GM12864 (cell line): ENCODE measurements around the gene HTT.

Source experiments
- DNase-seq: peaks from one replicate; pipeline ENCODE4 v3.0.0-alpha.2; 2011; ENCODE audit warnings: low read depth
- H3K4me3 ChIP-seq: 2 replicates; pipeline ENCODE4 v1.5.1; 2011; ENCODE audit warnings: mild to moderate bottlenecking, low read depth, low read length, control low read depth
- TF ChIP-seq, protein P1 (sequence below): IDR thresholded peaks from 2 replicates; pipeline ENCODE4 v1.5.1; 2011; ENCODE audit warnings: low read depth, mild to moderate bottlenecking, moderate library complexity, low read length, control low read depth, inconsistent platforms; ENCODE audit errors: missing control alignments

HTT gene

DNA sequence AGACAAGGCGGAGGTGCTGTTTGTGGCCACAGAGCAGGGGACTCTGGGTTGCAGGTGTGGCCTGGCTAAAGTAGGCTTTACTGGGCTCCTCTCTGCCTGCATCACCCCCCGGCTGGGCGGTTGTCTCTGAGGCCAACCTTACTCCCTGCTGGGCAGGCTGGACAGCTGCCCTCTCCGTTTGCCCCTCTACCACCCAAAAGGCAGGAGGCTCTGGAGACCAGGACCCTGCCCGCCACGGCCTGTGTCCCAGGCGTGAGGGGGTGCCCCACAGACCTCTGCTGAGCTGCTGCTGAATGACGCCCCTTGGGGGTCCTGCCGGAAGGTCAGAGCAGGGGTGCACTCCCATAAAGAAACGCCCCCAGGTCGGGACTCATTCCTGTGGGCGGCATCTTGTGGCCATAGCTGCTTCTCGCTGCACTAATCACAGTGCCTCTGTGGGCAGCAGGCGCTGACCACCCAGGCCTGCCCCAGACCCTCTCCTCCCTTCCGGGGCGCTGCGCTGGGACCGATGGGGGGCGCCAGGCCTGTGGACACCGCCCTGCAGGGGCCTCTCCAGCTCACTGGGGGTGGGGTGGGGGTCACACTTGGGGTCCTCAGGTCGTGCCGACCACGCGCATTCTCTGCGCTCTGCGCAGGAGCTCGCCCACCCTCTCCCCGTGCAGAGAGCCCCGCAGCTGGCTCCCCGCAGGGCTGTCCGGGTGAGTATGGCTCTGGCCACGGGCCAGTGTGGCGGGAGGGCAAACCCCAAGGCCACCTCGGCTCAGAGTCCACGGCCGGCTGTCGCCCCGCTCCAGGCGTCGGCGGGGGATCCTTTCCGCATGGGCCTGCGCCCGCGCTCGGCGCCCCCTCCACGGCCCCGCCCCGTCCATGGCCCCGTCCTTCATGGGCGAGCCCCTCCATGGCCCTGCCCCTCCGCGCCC is 1.1 kb upstream of the HTT start:
- TF ChIP-seq, protein P1, sequence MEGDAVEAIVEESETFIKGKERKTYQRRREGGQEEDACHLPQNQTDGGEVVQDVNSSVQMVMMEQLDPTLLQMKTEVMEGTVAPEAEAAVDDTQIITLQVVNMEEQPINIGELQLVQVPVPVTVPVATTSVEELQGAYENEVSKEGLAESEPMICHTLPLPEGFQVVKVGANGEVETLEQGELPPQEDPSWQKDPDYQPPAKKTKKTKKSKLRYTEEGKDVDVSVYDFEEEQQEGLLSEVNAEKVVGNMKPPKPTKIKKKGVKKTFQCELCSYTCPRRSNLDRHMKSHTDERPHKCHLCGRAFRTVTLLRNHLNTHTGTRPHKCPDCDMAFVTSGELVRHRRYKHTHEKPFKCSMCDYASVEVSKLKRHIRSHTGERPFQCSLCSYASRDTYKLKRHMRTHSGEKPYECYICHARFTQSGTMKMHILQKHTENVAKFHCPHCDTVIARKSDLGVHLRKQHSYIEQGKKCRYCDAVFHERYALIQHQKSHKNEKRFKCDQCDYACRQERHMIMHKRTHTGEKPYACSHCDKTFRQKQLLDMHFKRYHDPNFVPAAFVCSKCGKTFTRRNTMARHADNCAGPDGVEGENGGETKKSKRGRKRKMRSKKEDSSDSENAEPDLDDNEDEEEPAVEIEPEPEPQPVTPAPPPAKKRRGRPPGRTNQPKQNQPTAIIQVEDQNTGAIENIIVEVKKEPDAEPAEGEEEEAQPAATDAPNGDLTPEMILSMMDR = peak; percentile 26
- DNase-seq = no peak
- H3K4me3 ChIP-seq = peak overlapping the region; percentile 74

DNA sequence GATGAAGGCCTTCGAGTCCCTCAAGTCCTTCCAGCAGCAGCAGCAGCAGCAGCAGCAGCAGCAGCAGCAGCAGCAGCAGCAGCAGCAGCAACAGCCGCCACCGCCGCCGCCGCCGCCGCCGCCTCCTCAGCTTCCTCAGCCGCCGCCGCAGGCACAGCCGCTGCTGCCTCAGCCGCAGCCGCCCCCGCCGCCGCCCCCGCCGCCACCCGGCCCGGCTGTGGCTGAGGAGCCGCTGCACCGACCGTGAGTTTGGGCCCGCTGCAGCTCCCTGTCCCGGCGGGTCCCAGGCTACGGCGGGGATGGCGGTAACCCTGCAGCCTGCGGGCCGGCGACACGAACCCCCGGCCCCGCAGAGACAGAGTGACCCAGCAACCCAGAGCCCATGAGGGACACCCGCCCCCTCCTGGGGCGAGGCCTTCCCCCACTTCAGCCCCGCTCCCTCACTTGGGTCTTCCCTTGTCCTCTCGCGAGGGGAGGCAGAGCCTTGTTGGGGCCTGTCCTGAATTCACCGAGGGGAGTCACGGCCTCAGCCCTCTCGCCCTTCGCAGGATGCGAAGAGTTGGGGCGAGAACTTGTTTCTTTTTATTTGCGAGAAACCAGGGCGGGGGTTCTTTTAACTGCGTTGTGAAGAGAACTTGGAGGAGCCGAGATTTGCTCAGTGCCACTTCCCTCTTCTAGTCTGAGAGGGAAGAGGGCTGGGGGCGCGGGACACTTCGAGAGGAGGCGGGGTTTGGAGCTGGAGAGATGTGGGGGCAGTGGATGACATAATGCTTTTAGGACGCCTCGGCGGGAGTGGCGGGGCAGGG is 568 bp downstream of the HTT start:
- TF ChIP-seq, protein P1 = no peak
- peak overlapping the region; percentile 89 for H3K4me3 ChIP-seq
- no peak for DNase-seq

DNA sequence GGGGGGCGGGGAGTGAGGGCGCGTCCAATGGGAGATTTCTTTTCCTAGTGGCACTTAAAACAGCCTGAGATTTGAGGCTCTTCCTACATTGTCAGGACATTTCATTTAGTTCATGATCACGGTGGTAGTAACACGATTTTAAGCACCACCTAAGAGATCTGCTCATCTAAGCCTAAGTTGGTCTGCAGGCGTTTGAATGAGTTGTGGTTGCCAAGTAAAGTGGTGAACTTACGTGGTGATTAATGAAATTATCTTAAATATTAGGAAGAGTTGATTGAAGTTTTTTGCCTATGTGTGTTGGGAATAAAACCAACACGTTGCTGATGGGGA is 1.1 kb downstream of the HTT start:
- TF ChIP-seq, protein P1 = no peak
- no peak for DNase-seq
- peak overlapping the region; percentile 89 for H3K4me3 ChIP-seq

DNA sequence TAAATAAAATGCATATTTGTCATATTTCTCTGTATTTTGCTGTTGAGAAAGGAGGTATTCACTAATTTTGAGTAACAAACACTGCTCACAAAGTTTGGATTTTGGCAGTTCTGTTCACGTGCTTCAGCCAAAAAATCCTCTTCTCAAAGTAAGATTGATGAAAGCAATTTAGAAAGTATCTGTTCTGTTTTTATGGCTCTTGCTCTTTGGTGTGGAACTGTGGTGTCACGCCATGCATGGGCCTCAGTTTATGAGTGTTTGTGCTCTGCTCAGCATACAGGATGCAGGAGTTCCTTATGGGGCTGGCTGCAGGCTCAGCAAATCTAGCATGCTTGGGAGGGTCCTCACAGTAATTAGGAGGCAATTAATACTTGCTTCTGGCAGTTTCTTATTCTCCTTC is 3.3 kb downstream of the HTT start:
- DNase-seq = peak; percentile 81
- TF ChIP-seq, protein P1 = no peak
- H3K4me3 ChIP-seq = no peak overlapping the region; the same call in 1 of the 2 replicates

DNA sequence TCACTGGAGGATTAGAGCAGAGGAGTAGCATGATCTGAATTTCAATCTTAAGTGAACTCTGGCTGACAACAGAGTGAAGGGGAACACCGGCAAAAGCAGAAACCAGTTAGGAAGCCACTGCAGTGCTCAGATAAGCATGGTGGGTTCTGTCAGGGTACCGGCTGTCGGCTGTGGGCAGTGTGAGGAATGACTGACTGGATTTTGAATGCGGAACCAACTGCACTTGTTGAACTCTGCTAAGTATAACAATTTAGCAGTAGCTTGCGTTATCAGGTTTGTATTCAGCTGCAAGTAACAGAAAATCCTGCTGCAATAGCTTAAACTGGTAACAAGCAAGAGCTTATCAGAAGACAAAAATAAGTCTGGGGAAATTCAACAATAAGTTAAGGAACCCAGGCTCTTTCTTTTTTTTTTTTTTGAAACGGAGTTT is 5.2 kb downstream of the HTT start:
- H3K4me3 ChIP-seq = peak overlapping the region; percentile 29
- DNase-seq = peak; percentile 58
- TF ChIP-seq, protein P1 = no peak

DNA sequence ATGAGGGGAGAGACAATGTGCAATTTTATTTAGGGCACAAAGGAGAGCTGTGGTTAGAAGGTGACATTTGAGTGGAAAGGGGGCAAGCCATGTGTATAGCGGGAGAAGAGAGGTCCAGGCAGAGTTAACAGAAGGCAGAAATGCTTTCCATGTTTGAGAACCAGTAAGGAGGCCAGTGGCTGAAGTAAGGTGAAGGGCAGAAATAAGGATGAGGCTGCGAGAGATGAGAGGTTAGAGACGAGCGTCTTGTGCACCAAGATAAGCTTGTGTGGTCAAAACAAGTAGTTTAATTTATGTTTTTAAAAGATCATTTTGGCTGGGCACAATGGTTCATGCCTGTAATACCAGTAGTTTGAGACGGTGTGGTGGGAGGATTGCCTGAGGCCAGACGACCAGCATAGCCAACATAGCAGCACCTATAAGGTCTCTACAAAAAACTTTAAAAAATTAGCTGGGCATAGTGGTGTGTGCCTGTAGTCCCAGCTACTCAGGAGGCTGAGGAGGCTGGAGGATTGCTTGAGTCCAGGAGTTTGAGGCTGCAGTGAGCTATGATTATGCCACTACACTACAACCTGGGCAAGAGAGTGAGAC is 8.5 kb downstream of the HTT start:
- no peak for DNase-seq

More for the DNA sequence above, 8.5 kb downstream of the HTT start:
- TF ChIP-seq, protein P1 = no peak
- H3K4me3 ChIP-seq = no peak overlapping the region
